Effector memory CD4-positive, alpha-beta T cell (primary cell): ENCODE data around the gene TNS3.

Experiments used
- DNase-seq, 3 donors: peaks; one replicate each; pipeline ENCODE4 v3.0.0-alpha.2; 2020
- H3K27ac ChIP-seq: 2 replicates; pipeline ENCODE4 v1.7.0; 2013; ENCODE audit warnings: mild to moderate bottlenecking, low read length, moderate library complexity; ENCODE audit not compliant: insufficient read depth, poor library complexity, severe bottlenecking
- H3K27me3 ChIP-seq: replicated peaks from 2 replicates; pipeline ENCODE4 v1.7.0; 2013; ENCODE audit warnings: mild to moderate bottlenecking, low read length; ENCODE audit not compliant: insufficient read depth, control insufficient read depth, poor library complexity, severe bottlenecking
- H3K36me3 ChIP-seq: 2 replicates; pipeline ENCODE4 v1.7.0; 2013; ENCODE audit warnings: mild to moderate bottlenecking, low read length, moderate library complexity; ENCODE audit not compliant: control insufficient read depth, insufficient read depth
- H3K4me1 ChIP-seq: 2 replicates; pipeline ENCODE4 v1.7.0; 2013; ENCODE audit warnings: low read length, mild to moderate bottlenecking; ENCODE audit not compliant: control insufficient read depth, insufficient read depth, poor library complexity, severe bottlenecking
- H3K4me3 ChIP-seq: 2 replicates; pipeline ENCODE4 v1.7.0; 2013; ENCODE audit warnings: low read length, low read depth, mild to moderate bottlenecking; ENCODE audit not compliant: insufficient read depth, poor library complexity, severe bottlenecking
- H3K9me3 ChIP-seq: 2 replicates; pipeline ENCODE4 v1.7.0; 2013; ENCODE audit warnings: mild to moderate bottlenecking, low read length, moderate library complexity; ENCODE audit not compliant: control insufficient read depth

Gene TNS3

DNA sequence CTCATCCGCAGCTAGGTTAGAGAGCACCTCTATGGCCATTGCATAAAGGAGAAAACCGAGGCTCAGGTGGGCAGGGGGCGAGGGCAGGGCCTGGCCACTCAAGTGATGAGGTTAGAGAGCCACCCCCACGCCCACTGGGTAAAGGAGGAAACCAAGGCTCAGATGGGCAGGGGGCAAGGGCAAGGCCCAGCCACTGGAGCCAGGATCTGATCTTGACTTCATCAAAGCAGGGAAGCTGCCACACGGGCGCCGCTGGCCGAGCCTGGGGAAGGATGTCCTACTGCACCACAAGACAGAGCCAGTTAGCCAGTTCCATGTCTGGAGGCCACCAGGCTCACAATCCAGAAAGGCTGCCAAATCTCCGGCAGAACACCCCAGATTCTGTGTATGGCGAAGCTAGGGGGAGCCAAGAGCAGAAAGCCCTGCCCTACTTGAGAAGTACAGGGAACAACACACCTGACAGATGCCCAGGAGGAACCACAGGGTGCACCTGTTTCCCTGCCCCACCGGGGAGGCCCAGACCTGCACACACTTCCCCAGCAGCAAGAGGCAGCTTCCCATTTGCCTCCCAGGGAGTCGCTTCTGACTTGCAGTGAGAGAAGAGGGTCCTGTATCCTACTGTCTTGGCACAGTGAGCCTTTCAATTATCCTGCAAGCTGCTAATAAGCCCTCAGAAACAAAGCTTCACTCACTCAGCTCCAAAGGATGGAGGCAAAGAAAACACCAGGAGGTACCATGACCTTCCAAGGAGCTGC, 101.9 kb downstream of the TNS3 start:
- no peaks in the 10 kb centered on the region for H3K4me1 ChIP-seq
- H3K9me3 ChIP-seq, result no peaks in the 10 kb centered on the region
- no peak overlapping the region for H3K27ac ChIP-seq
- no peaks in the 10 kb centered on the region for H3K27me3 ChIP-seq
- H3K36me3 ChIP-seq, result no peaks in the 10 kb centered on the region
- H3K4me3 ChIP-seq, result no peak overlapping the region
- no peak for DNase-seq

DNA sequence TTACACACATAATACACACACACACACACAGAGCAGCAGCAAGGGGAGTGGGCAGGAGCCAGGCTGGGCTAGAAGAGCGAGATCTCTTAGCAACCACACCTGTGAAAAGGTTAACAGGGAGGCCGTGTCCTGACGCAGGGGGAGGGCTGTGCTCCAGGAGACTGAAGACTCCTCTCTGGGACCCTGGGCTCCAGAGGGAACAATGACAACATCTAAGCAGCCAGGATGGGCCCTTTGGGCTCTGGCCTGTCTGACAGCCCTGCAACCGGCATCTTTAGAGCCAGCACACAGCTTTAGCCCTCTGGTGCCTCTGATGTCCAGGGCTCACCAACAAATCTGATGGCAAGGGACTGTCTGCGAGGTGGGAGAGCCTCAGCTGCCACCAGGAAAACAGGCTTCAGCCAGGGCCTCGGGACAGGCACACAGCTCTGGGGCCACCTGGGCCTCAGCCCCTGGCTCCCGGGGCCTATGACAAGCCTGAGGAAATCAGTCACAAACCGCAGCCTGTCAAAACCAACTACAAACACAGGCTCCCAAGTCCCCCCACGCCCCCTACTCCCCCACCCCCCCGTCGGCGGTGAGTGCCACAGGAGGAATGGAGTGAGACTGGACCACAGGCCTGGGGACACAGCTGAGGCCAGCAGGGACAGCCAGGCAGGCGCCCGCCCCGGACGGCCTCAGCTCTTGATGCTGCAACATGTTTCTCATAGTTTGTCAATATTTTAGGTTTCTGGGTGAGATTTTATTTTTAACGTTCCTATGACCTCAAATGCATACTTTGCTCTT, 102.8 kb downstream of the TNS3 start:
- no peaks in the 10 kb centered on the region for H3K4me1 ChIP-seq
- no peak overlapping the region for H3K4me3 ChIP-seq
- H3K27ac ChIP-seq, result no peak overlapping the region
- no peaks in the 10 kb centered on the region for H3K36me3 ChIP-seq
- no peaks in the 10 kb centered on the region for H3K27me3 ChIP-seq
- no peaks in the 10 kb centered on the region for H3K9me3 ChIP-seq
- DNase-seq, result no peak

DNA sequence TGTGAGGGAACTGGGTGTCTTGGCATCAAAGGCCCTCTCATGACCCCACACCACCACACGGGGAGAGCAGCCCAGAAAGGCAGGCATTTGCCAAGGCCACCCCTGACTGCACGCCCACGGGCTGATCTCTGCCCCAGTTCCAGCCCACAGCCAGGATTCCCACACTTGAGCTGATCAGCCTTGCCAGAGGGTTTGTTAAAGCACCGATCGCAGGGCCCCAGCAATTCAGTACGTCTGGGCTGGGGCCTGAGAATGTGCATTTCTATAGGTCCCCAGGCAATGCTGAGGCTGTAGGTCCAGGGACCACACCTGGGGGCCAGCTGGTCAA, 103.9 kb downstream of the TNS3 start:
- no peak overlapping the region for H3K4me3 ChIP-seq
- no peaks in the 10 kb centered on the region for H3K27me3 ChIP-seq
- no peaks in the 10 kb centered on the region for H3K36me3 ChIP-seq
- H3K9me3 ChIP-seq, result no peaks in the 10 kb centered on the region
- no peak for DNase-seq
- H3K27ac ChIP-seq, result no peak overlapping the region
- H3K4me1 ChIP-seq, result no peaks in the 10 kb centered on the region

DNA sequence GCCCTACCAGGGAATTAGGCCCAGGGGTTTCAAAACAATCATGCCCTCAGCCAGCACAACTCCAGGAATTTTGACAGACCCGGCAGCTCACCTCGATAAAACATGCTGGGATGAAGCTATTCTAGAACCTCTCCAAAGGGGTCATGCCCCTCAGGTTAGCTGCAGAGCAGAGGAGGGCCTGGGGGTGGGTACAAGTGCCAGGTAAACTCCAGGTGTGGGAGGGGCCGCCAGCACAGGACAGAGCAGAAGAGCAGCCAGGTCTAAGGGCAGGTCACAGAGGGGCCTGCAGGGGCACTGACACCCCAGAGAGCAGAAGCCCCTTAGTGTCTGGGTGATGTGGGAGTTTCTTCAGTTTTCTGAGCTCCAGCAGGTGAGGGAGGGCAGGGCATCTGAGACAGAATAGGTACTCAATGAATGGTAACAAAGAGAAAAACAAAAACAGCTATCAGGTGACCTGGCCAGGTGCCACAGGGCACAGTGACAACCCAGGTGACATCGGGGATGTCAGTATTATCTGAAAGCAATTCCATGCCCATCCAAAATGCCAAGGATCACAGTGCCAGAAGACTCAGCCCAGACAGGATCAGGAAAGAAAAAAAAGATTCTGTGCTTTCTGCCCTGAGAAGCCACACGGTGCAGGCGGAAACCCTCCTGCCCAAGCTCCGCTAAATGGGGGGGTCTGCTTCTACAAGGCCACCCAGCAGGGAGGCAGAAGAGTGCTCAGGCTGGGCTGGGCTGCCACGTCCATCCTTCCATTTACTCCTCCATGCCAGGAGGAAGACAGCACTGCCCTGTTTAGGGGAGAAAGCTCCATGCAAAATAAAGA, 104.5 kb downstream of the TNS3 start:
- Histone ChIP-seq H3K27me3 (no peaks in the 10 kb centered on the region), H3K36me3 (no peaks in the 10 kb centered on the region), H3K9me3 (no peaks in the 10 kb centered on the region), H3K4me3 (no peak overlapping the region), H3K27ac (no peak overlapping the region), H3K4me1 (no peaks in the 10 kb centered on the region)
- DNase-seq, result no peak

DNA sequence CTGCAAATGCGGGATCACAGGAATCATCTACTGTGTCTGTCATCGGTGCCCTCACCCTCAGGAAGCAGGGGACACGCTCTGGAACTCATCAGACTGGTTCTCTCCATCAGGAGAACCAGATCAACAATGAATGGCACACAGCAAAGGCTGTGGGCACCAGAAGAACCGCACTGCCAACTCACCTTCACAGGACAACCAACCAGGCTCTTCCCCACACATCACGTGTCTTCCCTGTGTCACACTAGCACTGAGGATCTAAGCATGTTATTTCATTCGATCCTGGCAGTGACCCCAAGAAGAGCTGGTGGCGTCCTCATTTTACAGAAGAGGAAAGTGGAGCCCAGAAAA, 106.1 kb downstream of the TNS3 start:
- Histone ChIP-seq H3K4me3 (no peak overlapping the region), H3K4me1 (no peaks in the 10 kb centered on the region), H3K27me3 (no peaks in the 10 kb centered on the region), H3K36me3 (no peaks in the 10 kb centered on the region), H3K27ac (no peak overlapping the region), H3K9me3 (no peaks in the 10 kb centered on the region)
- no peak for DNase-seq

DNA sequence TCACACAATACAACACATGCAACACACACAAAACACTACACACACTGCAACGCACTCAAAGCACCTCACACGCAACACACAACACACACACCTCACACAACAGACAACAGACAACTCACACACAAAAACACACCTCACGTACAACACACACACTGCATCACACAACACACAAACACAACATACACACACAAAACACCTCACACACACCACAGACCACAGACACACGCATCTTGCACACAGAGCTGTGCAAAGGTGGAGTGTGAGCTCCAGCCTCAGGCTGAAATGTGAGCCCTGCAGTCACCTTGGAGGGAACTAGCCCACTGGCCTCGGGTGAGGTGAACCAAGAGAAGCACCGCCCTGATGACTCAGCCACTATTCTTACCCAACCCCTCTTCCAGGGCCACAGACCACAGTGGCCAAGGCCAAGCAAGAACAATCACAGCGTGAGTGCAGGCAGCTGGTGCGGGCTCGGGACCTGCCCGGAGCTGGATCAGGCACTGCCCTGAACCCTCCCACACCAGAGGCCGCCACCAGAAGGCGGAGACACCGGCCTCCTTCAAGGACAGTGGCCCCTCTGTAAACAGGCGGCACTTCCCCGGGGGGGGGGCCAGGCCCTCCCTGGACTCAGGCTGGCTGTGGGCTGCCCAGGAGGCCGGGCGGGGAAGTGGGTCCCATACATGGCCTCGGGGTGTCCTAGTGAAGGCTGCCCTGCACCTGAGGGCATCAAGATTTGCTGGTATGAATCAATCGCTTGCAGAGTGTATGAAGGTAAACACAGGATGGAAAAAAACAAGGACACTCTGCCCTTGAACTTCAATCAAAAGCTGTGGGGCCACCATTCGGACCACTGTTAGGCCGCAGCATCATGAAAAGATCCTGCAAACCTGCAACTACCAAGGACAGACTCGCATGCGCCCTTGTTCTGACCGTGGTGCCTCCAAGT, 106.7 kb downstream of the TNS3 start:
- Histone ChIP-seq H3K9me3 (no peaks in the 10 kb centered on the region), H3K36me3 (no peaks in the 10 kb centered on the region), H3K27me3 (no peaks in the 10 kb centered on the region), H3K4me3 (no peak overlapping the region), H3K4me1 (no peaks in the 10 kb centered on the region), H3K27ac (no peak overlapping the region)
- no peak for DNase-seq

DNA sequence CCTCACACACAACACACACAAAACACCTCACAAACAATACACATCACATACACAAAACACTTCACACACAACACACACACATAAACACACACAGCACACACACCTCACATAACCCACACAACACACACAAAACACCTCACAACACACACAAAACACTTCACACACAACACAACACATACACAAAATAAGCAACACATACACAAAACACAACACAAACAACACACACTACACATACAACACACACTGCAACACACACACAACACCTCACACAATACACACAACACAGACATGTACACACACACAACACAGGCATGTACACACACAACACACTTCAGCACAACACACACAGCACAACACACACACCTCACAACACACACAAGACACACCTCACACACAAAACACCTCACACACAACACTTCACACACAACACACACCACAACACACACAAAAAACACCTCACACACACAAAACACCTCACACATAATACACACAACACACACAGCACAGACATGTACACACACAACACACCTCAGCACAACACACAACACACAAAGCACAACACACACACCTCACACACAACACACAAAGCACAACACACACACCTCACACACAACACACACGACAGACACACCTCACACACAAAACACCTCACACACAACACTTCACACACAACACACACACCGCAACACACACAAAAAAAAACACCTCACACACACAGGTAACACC, 107.5 kb downstream of the TNS3 start:
- Histone ChIP-seq H3K36me3 (no peaks in the 10 kb centered on the region), H3K4me1 (no peaks in the 10 kb centered on the region), H3K27me3 (no peaks in the 10 kb centered on the region), H3K27ac (no peak overlapping the region), H3K4me3 (no peak overlapping the region), H3K9me3 (no peaks in the 10 kb centered on the region)
- DNase-seq, result no peak

DNA sequence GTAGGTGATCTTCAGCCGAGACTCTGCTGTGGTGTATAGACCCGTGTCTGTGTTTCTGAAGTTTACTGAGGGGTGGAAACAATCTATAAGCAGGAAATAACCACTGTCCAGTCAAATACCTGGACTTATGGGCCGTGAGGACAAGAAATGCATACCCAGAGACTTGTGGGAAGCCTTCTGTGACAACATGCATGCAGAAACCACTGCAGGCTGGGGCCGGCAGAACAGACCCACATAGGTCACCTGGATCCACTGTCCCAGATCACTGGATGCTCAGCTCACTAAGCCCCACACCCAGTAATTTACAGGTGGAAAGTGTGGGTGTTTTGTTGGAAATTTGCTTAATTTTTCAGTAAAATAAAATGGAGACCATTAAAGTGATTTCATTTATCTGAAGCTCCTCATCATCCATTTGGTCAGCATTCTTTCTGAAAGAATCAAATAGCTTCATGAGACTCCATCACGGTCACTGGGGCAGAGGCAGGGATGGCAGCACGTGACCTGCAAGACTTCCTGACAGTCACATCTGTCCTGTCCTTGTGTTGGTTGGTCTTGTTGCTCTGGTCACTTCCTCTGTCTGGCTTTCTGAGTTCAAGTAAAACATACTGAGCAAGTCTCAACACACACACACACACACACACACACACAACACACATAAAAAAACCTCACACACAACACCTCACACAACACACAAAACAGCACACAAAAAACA, 108.3 kb downstream of the TNS3 start:
- Histone ChIP-seq H3K4me1 (no peaks in the 10 kb centered on the region), H3K36me3 (no peaks in the 10 kb centered on the region), H3K27me3 (no peaks in the 10 kb centered on the region), H3K27ac (no peak overlapping the region), H3K4me3 (no peak overlapping the region), H3K9me3 (no peaks in the 10 kb centered on the region)
- no peak for DNase-seq
